BE2C (cell line): ENCODE measurements around the gene SYNE1.

Source experiments
- DNase-seq: peaks from one replicate; pipeline ENCODE4 v3.0.0-alpha.2; 2020
- H3K27me3 ChIP-seq: fragments of 250-450 bp; sonication (Bioruptor Pico); 2 replicates; pipeline ENCODE4 v1.5.1; 2020; ENCODE audit warnings: mild to moderate bottlenecking
- H3K36me3 ChIP-seq: fragments of 250-450 bp; sonication (Bioruptor Pico); 2 replicates; pipeline ENCODE4 v1.5.1; 2020; ENCODE audit warnings: mild to moderate bottlenecking
- H3K4me1 ChIP-seq: fragments of 250-450 bp; sonication (Bioruptor Pico); 2 replicates; pipeline ENCODE4 v1.5.1; 2020
- H3K4me3 ChIP-seq: 2 replicates; pipeline ENCODE4 v1.5.1; 2011; ENCODE audit warnings: low read depth, low read length
- H3K9me3 ChIP-seq: fragments of 250-450 bp; sonication (Bioruptor Pico); 2 replicates; pipeline ENCODE4 v1.5.1; 2020
- TF ChIP-seq, protein P1 (sequence below): IDR thresholded peaks from 2 replicates; pipeline ENCODE4 v1.5.1; 2012; ENCODE audit warnings: mild to moderate bottlenecking, low read depth, low read length

The SYNE1 gene

DNA sequence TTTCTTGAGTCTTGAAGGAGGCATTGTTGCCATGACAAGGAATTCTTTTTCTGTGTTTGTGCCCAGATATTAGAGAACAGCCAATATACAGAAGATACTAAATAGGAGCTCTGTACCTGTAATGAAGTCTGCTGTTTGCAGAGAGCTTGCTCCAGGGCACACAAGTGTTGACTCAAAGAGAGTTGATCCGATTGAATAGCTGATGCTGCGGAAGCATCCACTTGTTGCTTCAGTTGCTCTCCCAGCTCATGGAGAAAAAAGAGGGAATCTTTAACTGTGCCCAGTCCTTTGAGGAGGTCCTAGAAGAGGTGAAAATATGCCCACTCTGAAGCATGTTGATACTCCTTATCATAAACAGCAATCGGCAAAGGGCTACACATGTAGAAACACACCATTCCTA lies 418.3 kb downstream of the SYNE1 start:
- Histone ChIP-seq H3K36me3 (peaks cover 4% of the 10 kb centered on the region; the same call in 1 of the 2 replicates), H3K27me3 (no peaks in the 10 kb centered on the region), H3K4me1 (no peaks in the 10 kb centered on the region), H3K4me3 (no peak overlapping the region), H3K9me3 (no peaks in the 10 kb centered on the region)
- TF ChIP-seq, protein P1, sequence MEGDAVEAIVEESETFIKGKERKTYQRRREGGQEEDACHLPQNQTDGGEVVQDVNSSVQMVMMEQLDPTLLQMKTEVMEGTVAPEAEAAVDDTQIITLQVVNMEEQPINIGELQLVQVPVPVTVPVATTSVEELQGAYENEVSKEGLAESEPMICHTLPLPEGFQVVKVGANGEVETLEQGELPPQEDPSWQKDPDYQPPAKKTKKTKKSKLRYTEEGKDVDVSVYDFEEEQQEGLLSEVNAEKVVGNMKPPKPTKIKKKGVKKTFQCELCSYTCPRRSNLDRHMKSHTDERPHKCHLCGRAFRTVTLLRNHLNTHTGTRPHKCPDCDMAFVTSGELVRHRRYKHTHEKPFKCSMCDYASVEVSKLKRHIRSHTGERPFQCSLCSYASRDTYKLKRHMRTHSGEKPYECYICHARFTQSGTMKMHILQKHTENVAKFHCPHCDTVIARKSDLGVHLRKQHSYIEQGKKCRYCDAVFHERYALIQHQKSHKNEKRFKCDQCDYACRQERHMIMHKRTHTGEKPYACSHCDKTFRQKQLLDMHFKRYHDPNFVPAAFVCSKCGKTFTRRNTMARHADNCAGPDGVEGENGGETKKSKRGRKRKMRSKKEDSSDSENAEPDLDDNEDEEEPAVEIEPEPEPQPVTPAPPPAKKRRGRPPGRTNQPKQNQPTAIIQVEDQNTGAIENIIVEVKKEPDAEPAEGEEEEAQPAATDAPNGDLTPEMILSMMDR = no peak
- no peak for DNase-seq

DNA sequence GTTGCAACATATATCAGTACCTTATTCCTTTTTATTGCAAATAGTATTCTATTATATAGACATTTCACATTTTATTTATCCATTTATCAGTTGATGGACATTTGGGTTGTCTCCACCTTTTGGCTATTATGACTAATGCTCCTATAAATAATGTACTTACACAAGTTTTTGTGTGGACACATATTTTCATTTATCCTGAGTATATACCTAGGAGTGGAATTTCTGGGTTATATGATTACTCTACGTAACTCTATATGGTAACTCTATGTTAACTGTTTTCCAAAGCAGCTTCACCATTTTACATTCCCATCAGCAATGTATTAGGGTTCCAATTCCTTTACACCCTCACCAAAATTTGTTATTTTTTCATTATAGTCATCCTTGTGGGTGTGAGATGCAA lies 424.7 kb downstream of the SYNE1 start:
- TF ChIP-seq, protein P1 = no peak
- no peak for DNase-seq
- Histone ChIP-seq H3K9me3 (no peaks in the 10 kb centered on the region), H3K4me3 (no peak overlapping the region), H3K4me1 (no peaks in the 10 kb centered on the region), H3K27me3 (no peaks in the 10 kb centered on the region), H3K36me3 (no peaks in the 10 kb centered on the region)

DNA sequence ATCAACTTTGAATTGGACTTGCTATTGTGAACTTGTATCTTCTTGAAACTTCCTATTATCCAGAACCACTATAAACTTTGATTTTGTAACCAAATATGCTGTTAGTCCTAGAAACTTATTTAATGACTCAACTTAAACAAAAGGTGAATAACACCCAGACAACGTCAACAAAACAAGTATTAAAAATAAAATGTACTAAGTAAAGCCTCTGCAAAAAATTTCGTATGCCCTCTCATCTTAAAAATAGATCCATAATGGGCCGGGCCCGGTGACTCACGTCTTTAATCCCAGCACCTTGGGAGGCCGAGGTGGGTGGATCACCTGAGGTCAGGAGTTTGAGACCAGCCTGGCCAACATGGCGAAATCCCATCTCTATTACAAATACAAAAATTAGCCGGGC lies 428.0 kb downstream of the SYNE1 start:
- no peak for DNase-seq
- Histone ChIP-seq H3K27me3 (no peaks in the 10 kb centered on the region), H3K36me3 (no peaks in the 10 kb centered on the region; the same call in none of the 2 replicates), H3K9me3 (no peaks in the 10 kb centered on the region), H3K4me1 (no peaks in the 10 kb centered on the region), H3K4me3 (no peak overlapping the region)
- TF ChIP-seq, protein P1 = no peak

DNA sequence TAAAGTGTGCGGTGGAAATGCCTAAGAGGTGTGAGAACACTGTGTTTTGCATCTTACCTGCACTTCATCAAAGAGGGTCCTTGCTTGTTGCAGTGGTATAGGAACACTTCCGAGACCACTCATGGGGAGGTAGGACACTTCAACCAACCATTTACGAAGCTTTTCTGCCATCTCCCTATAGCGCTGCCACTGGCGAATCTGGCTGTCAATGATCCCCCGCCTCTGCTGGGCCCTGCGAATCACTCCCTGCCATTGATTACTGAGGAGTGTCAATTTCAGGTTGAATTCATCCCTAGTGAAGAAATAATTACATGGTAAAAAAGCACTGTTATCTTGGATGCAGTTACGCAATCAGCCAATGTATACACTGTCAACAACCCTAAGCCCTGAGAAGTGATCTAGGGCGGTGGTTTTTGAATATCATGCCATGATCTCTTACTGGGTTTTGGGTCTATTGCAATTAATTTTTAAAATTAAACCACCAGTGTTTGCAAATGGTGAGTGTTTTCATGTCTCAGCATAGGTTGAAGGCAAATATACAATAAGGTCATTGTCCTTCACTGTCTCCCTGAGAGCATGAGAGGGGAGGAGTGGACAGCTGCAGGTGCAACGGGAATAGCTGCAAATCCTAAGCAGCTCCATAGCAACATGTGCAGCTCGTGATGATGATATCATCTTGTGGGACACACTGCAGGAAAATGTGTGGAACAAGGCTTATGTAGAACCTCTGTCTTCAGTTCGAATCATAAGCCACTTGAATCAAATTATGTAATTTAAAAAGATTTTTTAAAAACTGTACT lies 429.0 kb downstream of the SYNE1 start:
- no peak for DNase-seq
- no peaks in the 10 kb centered on the region; the same call in none of the 2 replicates for H3K36me3 ChIP-seq
- no peak overlapping the region for H3K4me3 ChIP-seq
- H3K9me3 ChIP-seq = no peaks in the 10 kb centered on the region
- TF ChIP-seq, protein P1 = no peak
- H3K27me3 ChIP-seq = no peaks in the 10 kb centered on the region
- H3K4me1 ChIP-seq = no peaks in the 10 kb centered on the region

DNA sequence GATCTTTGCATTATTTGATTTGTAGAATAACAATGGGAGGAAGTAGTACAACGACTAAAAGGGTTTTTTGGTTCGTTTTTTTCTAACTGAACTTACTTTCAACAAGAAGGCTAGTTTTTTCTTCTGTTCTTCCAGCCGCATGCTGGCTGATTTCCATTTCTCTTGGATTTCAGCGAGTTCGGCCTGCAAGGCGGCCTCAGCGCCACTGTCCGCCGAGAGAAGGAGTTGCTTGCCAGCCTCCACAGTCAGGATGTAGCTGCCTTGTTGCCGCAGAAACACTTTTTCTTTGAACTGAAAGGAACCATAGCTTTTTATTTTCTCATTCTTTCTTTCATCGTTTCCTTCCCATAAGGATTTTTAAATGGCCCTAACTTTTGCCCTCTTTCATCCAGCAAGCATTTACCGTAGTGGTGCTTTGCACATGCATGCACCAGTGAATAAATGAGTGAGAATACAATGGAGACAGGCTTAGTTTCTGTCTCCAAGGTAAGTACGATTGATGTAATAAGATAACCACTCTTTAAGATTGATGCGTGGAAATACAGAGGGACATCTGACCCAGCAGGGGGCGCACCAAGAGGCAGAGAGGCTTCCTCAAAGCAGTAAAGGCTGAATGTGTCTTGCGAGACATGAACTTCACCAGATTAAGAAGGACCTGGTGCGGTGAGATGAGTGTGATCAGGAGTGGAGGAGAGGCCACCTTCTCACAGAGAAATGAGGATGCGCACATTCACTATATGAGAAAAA lies 430.9 kb downstream of the SYNE1 start:
- TF ChIP-seq, protein P1 = peak; percentile 51
- peak; percentile 20 for DNase-seq
- no peaks in the 10 kb centered on the region for H3K27me3 ChIP-seq
- no peaks in the 10 kb centered on the region; the same call in none of the 2 replicates for H3K36me3 ChIP-seq
- no peaks in the 10 kb centered on the region for H3K9me3 ChIP-seq
- H3K4me3 ChIP-seq = no peak overlapping the region
- H3K4me1 ChIP-seq = no peaks in the 10 kb centered on the region

DNA sequence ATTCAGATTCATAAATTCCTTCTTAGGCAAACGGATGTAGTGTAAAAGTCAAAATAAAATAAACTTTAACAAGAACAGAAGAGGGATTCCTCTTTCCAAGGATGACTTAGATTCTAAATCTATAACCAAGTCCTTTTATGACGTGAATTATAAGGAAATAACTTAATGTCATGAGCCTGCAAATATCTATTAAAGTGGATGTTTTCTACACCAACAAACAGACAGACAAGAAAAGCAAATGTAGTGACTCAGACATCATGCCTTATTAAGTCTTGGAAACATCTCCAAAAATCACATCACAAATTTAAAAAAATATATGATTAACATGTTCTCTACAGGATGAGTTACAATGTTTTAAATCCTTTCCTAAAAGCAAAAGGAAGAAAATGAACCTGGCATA lies 432.6 kb downstream of the SYNE1 start:
- TF ChIP-seq, protein P1 = no peak
- H3K36me3 ChIP-seq = no peaks in the 10 kb centered on the region; the same call in none of the 2 replicates
- no peak overlapping the region for H3K4me3 ChIP-seq
- no peak for DNase-seq
- no peaks in the 10 kb centered on the region for H3K9me3 ChIP-seq
- H3K27me3 ChIP-seq = no peaks in the 10 kb centered on the region
- no peaks in the 10 kb centered on the region for H3K4me1 ChIP-seq
